Hematopoietic multipotent progenitor cell treated with erythropoietin and hydrocortisone succinate and interleukin-3 and kit ligand, for 8 days (in vitro differentiated cells): ENCODE results near the gene TM9SF4.
"Not testable (repeated sequence)": the region's sequence is repeated elsewhere in the genome, so short reads cannot be mapped to it uniquely, and the experiment has no call there.

Source experiments
- DNase-seq: peaks from one replicate; pipeline ENCODE4 v3.0.0-alpha.2; 2015

The TM9SF4 gene

DNA sequence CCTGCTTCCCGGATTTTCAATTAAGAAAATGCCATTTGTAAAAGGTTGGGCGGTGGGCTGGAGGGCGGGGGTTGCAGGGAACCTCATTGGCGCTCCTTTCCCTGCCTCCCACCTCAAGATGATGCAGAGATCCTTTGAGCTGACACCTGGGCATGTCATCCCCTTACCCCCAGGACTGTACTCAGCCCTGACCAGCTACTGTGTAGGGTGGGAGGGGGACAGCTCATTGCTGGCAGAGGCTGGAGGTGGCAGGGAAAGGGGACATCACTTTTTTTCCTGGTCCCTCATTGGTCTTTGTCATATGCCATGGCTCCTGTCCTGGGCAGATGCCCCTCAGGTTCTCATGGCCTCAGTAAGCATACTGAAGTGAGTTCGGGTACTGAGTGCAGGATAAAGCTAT is 83.8 kb downstream of the TM9SF4 start:
- DNase-seq, result not testable (repeated sequence)

DNA sequence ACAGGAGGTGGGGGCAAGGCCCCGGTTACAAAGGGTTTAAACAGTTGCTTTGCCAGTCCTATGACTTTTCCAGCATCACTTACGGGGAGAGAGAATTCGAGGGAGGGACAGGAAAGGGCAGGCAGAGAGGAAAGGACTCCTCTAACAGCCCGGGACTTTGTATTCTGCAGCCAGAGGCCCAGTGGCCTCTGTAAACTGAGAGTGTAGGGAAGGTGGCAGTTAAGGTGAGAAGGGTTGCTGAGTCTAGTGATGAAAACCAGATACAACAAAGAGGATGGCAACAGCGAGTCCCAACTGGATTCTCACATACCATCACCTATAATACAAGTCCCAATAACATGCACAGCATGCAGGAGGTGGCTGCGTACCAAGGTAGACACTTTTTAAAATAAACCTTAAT is 84.5 kb downstream of the TM9SF4 start:
- no peak for DNase-seq

DNA sequence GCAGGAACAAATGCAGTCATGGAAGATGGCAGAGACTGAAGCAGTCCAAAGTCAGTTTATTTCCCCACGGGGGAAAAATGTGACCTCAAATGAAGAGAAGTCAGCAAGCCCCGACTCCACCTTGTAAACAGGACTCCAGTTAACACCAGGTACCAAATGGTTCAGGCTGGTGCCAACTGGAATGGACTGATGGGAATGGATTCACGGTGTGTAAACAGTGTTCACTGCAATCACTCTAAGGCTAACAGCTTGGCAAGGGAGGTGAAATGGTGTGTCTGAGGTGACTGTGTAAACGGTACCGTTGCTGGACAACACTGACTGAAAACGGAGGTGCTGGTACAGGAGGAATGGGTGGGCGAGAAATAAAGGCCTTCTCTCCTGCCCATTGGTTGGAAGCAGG is 86.1 kb downstream of the TM9SF4 start:
- DNase-seq, result no peak

DNA sequence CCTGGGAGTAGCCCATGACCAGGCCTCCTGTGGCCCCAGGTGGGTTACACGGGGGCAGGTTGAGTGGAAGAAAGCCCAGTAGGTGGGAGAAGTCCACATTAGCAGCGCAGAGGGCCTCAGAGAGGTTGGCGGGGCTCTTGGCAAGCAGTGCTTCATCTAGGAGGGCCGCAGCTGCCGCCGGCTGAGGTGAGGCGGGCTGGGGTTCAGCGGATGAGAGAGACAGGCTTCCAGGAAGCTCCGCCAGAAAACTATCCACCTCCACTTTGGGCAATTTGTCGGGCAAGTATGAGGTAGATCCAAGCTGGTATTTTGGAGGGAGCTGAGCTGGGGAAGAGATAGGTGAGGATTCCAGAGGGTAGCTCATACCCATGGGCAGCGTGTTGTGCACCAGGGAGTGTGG is 87.1 kb downstream of the TM9SF4 start:
- not testable (repeated sequence) for DNase-seq

DNA sequence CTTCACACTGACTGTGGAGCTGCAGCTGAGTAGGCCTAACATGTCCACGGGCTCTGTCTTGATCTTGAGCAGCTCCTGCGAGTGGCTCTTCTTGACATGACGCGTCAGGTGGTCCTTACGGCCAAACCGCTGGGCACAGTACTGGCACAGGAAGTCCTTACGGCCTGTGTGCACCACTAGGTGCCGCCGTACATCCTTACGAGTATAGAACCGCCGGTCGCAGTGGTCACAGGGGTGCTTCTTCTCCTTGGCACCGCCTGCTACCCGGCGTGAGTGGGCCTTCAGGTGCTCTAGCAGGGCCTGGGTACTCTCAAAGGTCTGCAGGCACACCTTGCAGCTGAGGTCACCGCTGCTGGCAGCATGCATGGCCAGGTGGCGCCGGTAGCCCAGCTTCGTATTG is 87.6 kb downstream of the TM9SF4 start:
- DNase-seq, result not testable (repeated sequence)

DNA sequence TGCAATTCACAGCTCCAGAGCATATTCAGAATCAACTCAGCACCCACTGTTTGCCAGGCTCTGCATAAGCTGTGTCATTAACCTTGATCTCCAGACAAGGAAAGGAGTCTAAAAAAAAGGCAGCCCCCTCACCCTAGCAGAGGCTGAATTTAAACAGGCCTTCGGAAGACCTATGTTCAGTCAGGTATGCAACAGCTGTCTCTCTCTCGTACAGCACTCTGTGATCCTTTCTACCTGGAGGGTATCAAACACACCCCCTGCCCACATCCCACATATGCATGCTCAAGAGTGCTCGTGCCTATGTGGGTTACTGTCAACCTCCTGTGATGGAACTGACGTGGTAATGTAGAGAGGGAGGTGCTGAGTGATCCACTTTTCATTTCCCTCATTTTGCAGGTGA is 89.5 kb downstream of the TM9SF4 start:
- no peak for DNase-seq

DNA sequence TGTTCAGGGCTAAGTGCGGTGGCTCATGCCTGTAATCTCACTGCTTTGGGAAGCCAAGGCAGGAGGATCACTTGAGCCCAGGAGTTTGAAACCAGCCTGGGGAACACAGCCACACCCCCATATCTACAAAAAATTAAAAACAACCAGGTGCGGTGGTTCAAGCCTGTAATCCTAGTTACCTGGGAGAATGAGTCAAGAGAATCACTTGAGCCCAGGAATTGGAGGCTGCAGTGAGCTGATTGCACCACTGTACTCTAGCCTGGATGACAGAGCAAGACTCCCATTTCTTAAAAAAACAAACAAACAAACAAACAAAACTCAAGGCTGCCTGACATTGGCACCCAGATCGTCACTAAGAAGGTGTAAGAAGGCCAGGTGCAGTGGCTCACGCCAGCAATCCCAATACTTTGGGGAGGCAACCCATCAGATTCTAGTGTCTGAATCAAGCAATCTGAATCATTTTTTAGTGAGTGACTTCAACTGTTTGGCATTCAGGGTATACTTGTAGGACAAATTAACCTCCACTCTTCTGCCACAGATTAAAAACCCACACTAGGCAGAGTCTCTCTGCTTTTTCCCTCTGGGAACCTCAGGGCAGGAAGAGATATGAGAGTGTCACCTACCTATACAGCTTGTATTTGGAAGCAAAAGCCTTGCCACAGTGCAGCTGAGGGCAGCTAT is 91.9 kb downstream of the TM9SF4 start:
- no peak for DNase-seq

DNA sequence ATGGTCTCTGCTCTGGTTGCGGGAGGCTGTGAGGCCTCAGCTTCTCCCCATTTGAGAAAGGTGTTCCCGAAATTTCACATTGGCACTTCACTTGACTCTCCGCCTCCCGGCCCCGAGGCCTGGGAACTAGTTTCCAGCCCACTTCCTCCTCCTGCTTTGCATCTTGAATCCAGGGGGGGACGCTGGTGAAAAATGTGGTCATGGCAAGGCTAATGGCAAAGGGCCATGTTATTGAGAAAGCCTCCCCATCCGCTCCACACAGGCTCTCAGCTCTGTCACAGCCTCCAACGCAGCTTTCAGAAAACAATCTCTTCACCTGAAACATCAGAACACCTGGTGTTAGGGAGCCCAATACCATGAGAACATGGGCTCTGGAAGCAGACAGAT is 92.5 kb downstream of the TM9SF4 start:
- no peak for DNase-seq

DNA sequence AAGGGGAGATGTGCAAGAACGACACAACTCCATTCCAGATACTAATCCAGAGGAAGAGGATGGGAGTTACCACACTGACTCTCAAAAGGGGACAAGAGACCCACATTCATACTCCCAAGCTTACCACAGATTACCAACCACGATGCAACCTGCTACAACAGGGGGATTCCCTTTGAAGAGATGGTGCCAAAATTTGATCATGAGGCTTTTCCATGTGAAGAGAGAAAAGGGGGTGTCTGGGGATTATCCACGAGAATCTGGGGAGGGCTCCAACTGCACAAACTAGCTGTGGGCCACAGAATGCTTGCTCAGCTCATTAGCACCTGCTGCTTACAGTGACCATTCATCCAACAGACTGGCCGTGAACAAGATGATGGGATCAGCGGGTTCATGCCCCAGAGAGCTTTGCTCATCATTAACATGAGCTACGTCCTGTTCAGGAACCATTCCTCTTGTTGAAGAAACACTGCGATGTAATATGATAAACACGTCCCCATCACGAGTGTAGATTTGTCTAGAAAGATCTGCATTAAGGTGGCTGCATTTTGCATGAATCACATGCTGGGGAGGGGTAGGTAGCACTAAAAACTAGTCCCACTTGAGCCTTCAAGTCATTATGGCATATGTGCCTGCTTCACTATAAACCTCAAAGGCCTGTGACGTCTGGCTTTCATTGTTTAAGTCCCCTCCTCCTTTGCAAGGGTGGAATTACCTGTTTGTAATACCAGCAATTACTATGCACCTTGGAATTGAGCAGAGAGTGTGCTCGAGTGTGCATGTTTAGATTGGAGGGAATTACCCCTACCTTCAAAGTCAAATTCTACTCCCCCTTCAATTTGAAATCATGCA is 94.1 kb downstream of the TM9SF4 start:
- no peak for DNase-seq

DNA sequence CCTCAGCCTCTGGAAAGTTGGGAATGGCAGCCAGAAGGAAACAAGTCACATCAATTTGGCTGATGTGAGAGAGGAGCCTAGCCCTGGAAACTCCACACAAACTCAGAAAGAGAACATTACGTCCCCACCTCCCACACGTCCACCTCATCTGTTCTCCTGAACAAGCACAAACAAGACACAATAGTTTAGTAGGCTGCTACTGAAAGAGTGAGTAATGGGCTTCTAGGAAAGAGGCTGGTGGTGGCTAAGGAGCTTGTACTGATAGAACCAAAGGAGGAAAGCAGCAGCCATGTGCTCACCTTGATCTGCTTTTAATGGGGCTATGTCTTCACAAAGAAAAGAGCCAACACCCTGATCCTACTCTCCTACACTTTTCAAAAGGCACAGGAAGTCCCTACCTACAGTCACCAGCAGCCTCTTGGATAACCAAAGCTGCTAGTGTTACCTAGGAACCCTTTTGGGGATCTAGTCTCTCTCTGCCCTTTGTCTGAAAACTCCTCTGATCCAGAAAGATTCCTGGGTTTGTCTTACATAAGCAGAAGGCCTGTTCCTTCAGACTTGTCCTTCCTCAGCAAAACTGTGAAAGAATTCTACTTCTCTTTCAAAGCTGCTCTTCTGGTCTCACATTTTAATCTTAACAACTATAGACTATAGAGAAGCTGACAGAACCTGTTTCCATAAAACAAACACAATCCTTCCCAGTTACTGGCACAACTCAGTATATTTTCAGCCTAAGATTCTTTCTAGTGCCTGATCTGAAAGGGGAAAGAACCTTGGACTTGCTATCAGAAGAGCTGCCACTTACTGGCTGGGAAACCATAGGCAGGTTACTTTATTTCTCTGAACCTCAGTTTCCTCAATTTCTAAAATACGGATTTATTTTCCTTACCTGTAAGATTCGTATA is 94.9 kb downstream of the TM9SF4 start:
- DNase-seq, result no peak

DNA sequence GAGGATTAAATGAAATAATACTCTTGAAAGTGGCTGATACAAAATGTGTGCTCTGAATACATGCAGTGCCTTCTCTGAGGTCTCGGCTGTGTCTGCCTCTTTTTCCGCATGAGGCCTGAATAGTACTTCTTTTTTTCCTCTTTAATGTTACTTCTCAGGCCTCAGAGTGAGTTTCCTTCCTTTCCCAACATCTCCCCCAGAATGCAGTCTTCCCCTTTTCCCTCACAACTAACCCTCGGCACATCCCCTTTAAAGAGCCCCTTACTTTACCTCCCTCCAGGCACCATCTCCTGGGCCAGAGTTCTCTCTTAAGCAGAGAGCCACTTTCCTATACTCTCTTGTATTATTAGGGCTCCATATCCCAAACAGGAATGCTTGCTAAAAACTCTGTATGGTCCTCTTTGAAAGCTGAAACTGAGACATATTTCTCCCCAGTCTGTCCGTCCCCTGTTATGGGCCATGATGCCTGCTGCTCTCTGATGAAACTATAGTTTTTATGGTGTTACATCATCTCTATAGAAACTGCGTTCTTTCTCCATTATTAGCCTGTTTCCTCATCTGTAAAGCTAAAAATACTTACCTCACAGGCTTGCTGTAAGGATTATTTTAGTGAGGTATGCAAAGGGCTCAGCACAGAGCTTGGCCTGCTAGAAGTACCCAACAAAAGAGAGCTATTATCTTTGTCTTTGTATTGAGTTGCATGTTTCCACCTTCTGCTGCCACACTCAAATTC is 95.8 kb downstream of the TM9SF4 start:
- no peak for DNase-seq

DNA sequence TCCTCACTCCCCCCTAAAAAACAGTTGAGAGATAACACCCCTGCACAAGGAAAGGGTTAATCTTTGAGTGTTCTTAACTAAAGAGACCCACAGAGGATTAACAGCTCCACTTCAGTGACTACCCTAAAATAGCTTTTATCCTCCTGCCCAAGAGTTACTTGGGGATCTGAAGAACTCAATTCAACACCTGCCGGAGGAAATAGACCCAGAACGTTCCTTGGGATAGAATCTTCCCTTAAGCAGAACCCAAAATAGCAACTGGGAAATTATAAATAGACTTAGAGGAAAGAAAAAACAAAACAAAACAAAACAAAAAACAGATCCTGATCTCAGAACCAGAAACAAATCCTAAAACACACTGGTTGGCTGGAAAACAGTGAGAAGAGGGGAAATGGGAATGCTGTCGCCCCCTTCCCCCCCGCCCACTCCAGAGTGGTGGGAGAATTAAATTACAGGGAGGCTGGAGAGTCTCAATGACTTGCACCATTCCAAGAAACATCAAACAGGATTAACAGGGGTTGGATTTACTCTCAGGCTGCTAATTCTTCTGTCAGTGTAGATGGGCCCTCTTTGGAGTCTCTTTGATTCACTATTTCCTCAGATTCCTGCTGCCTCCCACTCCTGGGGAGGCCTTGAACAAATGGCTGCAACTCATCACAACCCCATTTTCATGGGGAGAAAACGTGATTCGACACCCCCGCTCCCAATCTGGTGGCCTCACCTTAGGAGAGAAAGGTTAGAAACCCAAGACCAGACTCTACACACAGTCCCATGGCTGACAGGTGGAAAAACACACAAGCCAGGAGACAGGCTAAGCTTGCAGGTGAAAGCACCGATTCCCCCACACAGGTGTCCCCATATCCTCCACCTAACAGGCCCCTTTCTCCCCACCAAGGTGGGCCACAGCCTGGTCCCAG is 96.6 kb downstream of the TM9SF4 start:
- no peak for DNase-seq

DNA sequence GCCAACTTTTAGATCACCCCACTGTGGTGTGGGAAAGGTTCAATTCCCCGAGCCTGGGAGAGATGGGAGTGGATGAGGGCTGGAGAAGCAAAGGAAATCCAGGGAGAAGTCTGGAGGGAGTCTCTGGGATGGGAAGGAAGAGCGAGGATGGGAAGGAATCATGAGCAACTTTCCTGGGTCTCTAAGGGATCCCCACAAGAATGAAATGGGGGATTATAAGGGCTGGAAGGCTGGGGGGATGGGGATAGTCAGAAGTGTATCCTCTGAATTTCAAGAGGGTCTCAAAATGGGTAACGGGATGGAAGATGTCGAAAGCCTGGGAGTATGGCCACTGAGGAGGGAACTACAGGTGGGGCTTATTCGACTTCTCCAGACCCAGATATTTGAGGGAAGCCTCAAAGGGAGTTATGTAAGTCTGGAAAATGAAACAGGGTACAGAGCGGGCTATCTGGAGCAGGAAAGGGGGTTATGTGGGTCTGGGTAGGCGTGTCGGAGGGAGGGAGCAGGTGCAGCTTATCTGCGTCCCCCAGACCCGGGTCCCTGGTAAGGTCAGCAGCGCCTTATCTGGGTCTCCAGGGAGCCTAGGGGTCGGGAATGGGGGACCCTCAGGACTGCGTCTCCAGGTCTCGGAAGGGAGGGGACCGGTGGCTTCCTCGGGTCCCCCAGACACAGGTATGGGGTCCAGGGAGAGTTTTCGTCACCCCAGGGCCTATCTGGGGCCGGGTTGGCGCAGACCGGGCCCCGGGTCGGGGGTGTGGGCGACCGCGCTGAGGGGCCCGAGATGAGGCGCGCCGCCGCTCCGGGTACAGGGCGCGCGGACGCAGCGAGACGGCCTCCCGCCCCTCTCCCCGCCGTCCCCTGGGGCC is 97.5 kb downstream of the TM9SF4 start:
- peak; percentile 77 for DNase-seq

DNA sequence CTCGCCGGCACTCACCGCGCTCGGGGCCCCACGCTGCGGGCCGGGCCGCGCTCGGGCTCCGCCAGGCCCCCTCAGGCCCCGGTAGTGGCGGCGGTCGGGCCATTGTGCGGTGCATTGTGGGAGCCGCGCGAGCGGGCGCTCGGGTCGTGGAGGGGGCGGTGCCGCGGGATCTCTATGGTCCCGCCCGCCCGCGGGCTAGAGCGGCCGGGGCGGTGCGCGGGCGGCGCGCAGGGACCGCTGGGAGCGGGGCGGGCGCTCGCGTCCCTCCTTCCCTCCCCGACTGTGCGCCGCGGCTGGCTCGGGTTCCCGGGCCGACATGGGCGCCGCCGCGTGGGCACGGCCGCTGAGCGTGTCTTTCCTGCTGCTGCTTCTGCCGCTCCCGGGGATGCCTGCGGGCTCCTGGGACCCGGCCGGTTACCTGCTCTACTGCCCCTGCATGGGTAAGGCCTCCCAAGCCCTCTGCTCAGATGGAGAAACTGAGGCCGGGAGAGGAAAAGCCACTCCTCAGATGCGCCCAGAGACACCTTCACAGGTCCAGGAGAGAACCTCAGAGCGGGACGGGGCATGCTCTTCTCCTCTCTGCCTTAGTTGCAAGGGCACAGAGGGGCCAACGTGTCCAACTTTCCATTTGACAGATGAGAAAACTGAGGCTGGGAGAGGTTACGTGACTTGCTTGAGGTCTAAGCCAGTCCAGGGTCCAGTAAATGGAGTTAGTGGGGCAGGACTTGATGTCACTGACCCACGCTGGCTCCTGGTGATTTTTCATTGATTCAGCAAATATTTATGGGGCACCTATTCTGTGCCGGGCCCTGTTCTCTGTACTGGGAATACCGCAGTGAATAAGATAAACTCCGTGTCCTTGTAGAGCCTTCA is 98.3 kb downstream of the TM9SF4 start, which contains the start of the genes PLAGL2 and POFUT1:
Gene PLAGL2, minus strand, starts transcription at position 118 of the 873 bp plus-strand sequence. CDS start 5,565 bp downstream, outside the sequence.
Gene POFUT1, plus strand, starts transcription at position 255 of the 873 bp plus-strand sequence. Its CDS starts 62 bp downstream, at position 317.
- DNase-seq, result peak; percentile 87

DNA sequence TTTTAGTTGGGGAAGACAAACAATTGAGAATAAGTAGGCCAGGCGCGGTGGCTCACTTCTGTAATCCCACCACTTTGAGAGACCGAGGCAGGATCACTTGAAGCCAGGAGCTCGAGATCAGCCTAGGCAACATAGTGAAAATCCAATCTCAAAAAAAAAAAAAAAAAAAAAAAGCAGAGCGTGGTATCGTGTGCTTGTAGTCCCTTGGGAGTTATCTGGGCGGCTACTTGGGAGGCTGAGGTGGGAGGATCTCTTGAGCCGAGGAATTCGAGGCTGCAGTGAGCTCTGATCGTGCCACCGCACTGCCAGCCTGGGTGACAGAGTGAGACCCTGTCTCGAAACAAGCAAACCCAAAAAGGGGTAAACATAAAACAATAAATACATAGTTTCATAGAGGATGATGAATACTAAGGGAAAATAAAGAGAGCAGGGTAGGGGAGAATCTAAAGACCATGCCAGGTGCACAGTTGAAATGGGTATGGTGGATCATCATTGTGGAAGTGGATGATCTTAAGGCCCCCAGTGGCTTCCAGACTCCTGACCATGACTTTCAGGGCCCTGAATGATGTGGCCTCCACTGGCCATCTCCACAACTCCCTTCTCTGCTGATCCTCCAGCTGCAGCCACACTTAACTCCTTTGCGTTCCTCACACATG is 99.1 kb downstream of the TM9SF4 start:
- no peak for DNase-seq

DNA sequence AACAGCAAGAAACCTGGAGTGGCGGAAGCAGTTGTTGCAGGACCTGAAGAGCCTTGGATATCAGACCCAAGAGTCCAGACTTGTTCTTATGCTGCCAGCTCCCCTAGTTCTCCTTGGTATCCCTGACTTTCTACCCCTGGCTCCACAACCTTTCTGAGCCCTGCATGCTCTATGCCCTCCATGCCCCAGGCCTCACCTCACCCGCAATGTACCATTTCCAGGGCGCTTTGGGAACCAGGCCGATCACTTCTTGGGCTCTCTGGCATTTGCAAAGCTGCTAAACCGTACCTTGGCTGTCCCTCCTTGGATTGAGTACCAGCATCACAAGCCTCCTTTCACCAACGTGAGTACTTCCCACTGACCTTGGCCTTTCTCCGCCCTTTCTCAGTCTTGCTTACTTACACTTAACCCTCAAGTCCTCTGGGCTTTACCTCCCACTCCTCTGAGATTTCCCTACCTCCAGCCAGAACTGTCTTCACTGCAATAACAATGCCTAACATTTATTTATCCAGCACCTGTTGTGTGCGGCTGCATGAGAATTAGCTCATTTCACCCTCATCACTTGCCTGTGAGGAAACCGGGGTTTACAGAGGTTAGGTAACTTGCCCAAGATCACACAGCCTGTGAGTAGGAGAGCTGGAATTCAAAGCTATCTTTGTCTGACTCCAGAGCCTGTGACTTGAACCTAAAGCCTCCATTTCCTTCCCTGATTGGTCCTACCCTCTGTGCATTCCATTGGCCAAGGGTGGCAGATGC is 100.5 kb downstream of the TM9SF4 start:
- DNase-seq, result no peak

DNA sequence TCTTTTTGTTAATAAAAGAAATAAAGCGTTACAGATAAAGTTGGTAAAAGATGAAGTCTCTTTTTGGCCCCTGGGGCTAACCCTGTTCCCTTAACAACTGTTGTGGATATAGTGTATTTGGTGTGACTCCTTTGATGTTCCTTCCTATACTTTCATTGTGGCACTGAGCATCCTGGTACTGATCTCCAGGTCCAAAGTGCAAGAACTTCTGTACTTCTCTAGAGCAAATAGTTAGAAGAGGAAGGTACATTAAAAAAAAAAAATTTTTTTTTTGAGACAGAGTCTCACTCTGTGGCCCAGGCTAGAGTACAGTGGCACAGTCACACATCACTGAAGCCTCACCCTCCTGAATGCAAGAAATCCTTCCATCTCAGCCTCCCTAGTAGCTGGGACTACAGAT is 104.4 kb downstream of the TM9SF4 start:
- DNase-seq, result no peak

DNA sequence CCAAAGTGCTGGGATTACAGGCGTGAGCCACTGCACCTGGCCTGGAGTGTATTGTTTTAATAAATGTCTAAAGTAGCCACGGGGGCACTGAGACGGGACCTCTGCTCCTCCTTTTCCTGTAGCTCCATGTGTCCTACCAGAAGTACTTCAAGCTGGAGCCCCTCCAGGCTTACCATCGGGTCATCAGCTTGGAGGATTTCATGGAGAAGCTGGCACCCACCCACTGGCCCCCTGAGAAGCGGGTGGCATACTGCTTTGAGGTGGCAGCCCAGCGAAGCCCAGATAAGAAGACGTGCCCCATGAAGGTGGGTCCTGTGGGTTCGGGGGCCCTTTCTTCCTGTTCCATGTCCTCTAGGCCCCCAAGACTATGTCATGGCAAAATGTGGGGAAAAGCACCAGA is 105.6 kb downstream of the TM9SF4 start:
- DNase-seq, result no peak
